Neural progenitor cell (in vitro differentiated cells): ENCODE measurements around the gene RBFOX2.

Experiments used
- CTCF ChIP-seq: fragments of 200-600 bp; sonication (generic); IDR thresholded peaks from 2 replicates; pipeline ENCODE4 v1.5.1; 2017; ENCODE audit warnings: antibody characterized with exemption, mild to moderate bottlenecking
- EZH2phosphoT487 ChIP-seq: fragments of 200-600 bp; sonication (generic); IDR thresholded peaks from 2 replicates; pipeline ENCODE4 v1.6.1; 2017; ENCODE audit warnings: antibody characterized with exemption

GRCh38 chr22:35852076-35852475 lies 176.5 kb downstream of the RBFOX2 start:
- TF ChIP-seq CTCF (no peak), EZH2phosphoT487 (no peak)
